Gastrocnemius medialis (tissue), 4 donors: ENCODE results near the gene MPV17.
A peak's percentile ranks its signal among the peaks of the same experiment; 100 is the strongest.

Experiments used
- CTCF ChIP-seq, 5 experiments: fragments of 450-650 bp in 3 of 5; fragments of 200-600 bp in 2 of 5; sonication (generic) in 2 of 5; IDR thresholded peaks in 4 of 5; conservative IDR thresholded peaks in 1 of 5; 1 replicate in 4 of 5; 2 replicates in 1 of 5; pipeline ENCODE4 v1.5.1; 2016 to 2019; ENCODE audit warnings: antibody characterized with exemption in 5 of 5, mild to moderate bottlenecking in 3 of 5, moderate library complexity in 3 of 5
- POLR2A ChIP-seq, 2 donors: fragments of 450-650 bp; IDR thresholded peaks; one replicate each; pipeline ENCODE4 v1.6.1; 2017; ENCODE audit warnings: antibody characterized with exemption in 2 of 2, mild to moderate bottlenecking in 2 of 2, moderate library complexity in 2 of 2

- TF ChIP-seq POLR2A (IDR thresholded peaks at IDR 0.05) (no peak), CTCF (IDR thresholded peaks at IDR 0.05 in 4 of 5, conservative IDR thresholded peaks at IDR 0.05 in 1 of 5) (peak; percentile 39 to 60 (median 46))
These were observed 58.0 kb downstream of the MPV17 start for GRCh38 chr2:27264753-27265535.
